Astrocyte of the cerebellum (primary cell): ENCODE data around the gene C1QTNF8.

Source experiments
- DNase-seq: peaks from one replicate; pipeline ENCODE4 v3.0.0-alpha.2; 2011; ENCODE audit warnings: low read depth
- H3K4me3 ChIP-seq: 2 replicates; pipeline ENCODE4 v1.5.1; 2011; ENCODE audit warnings: mild to moderate bottlenecking, low read depth, low read length, moderate library complexity
- CTCF ChIP-seq: IDR thresholded peaks from 2 replicates; pipeline ENCODE4 v1.5.1; 2012; ENCODE audit warnings: low read length, low read depth, moderate library complexity, mild to moderate bottlenecking; ENCODE audit errors: missing control alignments
- in situ Hi-C: cut with HindIII; loops from 2 replicates; pipeline ENCODE4 v1.10.0; 2017; ENCODE audit warnings: low sequenced_read_pairs

Gene C1QTNF8

GRCh38 chr16:1065469-1066128 is 30.4 kb downstream of the C1QTNF8 start:
- no peak for DNase-seq
- in situ Hi-C loops: loop anchor here (5.0 kb wide), 1 partner anchor 88 kb away; no protein-coding TSS in a partner anchor
- no peak for TF ChIP-seq CTCF
- H3K4me3 ChIP-seq: no peak overlapping the region

- in situ Hi-C loops: no loop called here
Measured at GRCh38 chr16:1063728-1064127, 32.3 kb downstream of the C1QTNF8 start.

GRCh38 chr16:1062895-1063294 is 33.1 kb downstream of the C1QTNF8 start:
- no peak for DNase-seq
- no peak for TF ChIP-seq CTCF
- in situ Hi-C loops: no loop called here
- no peak overlapping the region for H3K4me3 ChIP-seq

More at GRCh38 chr16:1063728-1064127, 32.3 kb downstream of the C1QTNF8 start:
- TF ChIP-seq CTCF: no peak
- DNase-seq: no peak
- H3K4me3 ChIP-seq: no peak overlapping the region

- in situ Hi-C loops: no loop called here
- DNase-seq: no peak
- TF ChIP-seq CTCF: no peak
Measured at GRCh38 chr16:1061769-1062505, 34.1 kb downstream of the C1QTNF8 start.

GRCh38 chr16:1060416-1061340 is 35.4 kb downstream of the C1QTNF8 start:
- TF ChIP-seq CTCF: no peak
- in situ Hi-C loops: no loop called here
- H3K4me3 ChIP-seq: no peak overlapping the region
- DNase-seq: no peak

More at GRCh38 chr16:1061769-1062505, 34.1 kb downstream of the C1QTNF8 start:
- no peak overlapping the region for H3K4me3 ChIP-seq

GRCh38 chr16:1059310-1059709 is 36.7 kb downstream of the C1QTNF8 start:
- DNase-seq: no peak
- TF ChIP-seq CTCF: no peak
- in situ Hi-C loops: no loop called here
- H3K4me3 ChIP-seq: no peak overlapping the region
